ENCODE measurements around the gene AHSP.
"Not testable (repeated sequence)": the region's sequence is repeated elsewhere in the genome, so short reads cannot be mapped to it uniquely, and the experiment has no call there.

AHSP gene

GRCh38 chr16:31532120-31532519 is 4.4 kb downstream of the AHSP start:
- DNase-seq (ENCODE audit: low read depth): no peak

GRCh38 chr16:31532896-31533295 is 5.2 kb downstream of the AHSP start:
- DNase-seq (ENCODE audit: low read depth): no peak

- DNase-seq (ENCODE audit: low read depth): no peak
These were observed 8.0 kb downstream of the AHSP start for GRCh38 chr16:31535737-31536136.

GRCh38 chr16:31536804-31537361 is 9.2 kb downstream of the AHSP start:
- DNase-seq (ENCODE audit: low read depth): no peak

GRCh38 chr16:31537362-31538242 is 9.9 kb downstream of the AHSP start:
- no peak for DNase-seq (ENCODE audit: low read depth)

DNA sequence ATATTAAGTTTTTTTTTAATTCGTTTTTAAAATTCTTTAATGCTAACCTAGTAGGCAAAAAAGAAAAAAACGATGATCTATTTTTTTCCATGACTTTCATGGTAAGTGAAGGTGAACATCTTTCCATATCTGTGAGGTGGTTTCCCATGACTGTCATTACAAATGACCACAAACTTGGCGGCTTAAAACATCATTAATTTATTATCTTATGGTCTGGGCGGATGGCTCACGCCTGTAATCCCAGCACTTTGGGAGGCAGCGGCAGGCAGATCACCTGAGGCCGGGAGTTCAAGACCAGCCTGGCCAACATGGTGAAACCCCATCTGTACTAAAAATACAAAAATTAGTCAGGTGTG is 10.5 kb downstream of the AHSP start:
- DNase-seq (ENCODE audit: low read depth): not testable (repeated sequence)

- DNase-seq (ENCODE audit: low read depth): not testable (repeated sequence)
These were observed 12.1 kb downstream of the AHSP start for GRCh38 chr16:31539762-31540161.

- no peak for DNase-seq (ENCODE audit: low read depth)
These were observed 15.1 kb downstream of the AHSP start for GRCh38 chr16:31542763-31543162.

DNA sequence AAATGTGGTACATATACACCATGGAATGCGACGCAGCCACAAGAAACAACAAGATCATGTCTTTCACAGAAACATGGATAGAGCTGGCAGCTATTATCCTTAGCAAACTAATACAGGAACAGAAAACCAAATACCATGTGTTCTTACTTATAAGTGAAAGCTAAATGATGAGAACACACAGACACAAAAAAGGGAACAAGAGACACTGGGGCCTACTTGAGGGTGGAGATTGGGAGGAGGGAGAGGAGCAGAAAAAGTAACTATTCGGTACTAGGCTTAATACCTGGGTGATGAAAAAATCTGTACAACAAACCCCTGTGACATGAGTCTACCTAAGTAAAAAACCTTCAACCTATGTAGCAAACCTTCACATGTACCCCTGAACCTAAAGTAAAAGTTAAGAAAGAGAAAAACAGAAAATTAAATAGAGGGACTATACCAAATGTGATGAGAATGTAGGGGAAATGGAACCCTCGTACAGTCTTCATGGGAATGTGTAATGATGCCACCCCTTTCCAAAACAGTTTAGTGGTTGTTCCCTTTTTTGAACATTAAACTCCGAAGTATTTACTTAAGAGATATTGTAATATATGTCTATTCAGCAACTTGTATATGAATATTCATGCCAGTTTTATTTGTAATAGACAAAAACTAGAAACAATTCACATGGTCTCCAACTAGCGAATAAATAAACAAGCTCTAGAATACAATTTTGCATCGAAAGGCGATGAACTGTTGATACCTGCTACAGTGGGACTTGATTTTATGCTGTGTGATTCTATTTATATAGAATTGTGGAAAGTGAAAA is 33.9 kb downstream of the AHSP start:
- DNase-seq (ENCODE audit: low read depth): no peak

- no peak for DNase-seq (ENCODE audit: low read depth)
These were observed 41.1 kb downstream of the AHSP start for GRCh38 chr16:31568577-31569359.

- DNase-seq (ENCODE audit: low read depth): no peak
These were observed 41.6 kb downstream of the AHSP start for GRCh38 chr16:31569360-31569717.

- DNase-seq (ENCODE audit: low read depth): no peak
These were observed 45.1 kb downstream of the AHSP start for GRCh38 chr16:31572821-31573220.

DNA sequence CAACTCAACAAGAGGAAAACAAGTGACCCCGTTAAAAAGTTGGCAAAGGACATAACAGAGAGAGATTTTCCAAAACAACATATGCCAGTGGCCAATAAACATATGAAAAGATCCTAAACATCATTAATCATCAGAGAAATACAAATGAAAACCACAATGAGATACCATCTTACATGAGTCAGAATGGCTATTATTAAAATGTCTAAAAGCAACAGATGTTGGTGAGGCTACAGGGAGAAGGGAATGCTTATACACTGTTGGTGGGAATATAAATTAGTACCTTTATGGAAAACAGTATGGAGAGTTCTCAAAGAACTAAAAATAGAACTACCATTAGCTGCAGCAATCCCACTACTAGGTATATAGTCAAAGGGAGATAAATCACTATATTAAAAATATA is 46.5 kb downstream of the AHSP start:
- DNase-seq (ENCODE audit: low read depth): not testable (repeated sequence)

DNA sequence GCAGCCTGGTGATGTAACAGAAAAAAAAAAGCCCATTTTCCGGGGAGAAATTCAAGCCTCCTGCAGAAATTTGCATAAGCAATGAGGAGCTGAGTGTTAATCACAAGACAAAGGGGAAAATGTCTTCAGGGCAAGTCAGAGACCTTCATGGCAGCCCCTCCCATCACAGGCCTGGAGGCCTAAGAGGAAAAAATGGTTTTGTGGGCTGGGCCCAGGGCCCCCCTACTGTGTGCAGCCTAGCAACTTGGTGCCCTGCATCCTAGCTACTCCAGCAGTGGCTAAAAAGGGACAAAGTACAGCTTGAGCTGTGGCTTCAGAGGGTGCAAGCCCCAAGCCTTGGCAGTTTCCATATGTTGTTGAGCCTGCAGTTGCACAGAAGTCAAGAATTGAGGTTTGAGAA is 49.7 kb downstream of the AHSP start:
- DNase-seq (ENCODE audit: low read depth): no peak
